ENCODE data around the gene EPS8L2.
A peak's percentile ranks its signal among the peaks of the same experiment; 100 is the strongest.
"Not testable (repeated sequence)": the region's sequence is repeated elsewhere in the genome, so short reads cannot be mapped to it uniquely, and the experiment has no call there.

EPS8L2 gene

DNA sequence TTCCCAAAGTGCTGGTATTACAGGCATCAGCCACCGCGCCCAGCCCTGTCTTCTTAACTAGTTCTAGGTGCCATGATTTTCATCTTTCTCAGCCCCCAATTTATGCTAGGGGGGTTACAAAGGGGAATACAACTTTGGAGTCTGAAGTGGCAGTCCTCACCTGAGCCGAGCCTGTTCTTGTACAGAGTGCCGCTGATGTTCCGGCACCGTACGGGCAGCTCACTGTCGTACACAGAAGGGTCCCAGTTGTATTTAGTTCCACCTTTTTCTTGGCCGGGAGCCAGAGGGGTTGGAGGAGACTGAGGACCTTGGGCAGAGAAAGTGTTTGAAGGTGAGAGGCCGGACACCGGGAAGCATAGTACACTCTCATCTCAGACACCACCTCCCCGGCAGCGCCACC is 18.3 kb upstream of the EPS8L2 start:
- in situ Hi-C loops (cut with MboI; ENCODE audit: low pct_unique_long_range_greater_than_20kb, low sequenced_read_pairs): no loop called here

DNA sequence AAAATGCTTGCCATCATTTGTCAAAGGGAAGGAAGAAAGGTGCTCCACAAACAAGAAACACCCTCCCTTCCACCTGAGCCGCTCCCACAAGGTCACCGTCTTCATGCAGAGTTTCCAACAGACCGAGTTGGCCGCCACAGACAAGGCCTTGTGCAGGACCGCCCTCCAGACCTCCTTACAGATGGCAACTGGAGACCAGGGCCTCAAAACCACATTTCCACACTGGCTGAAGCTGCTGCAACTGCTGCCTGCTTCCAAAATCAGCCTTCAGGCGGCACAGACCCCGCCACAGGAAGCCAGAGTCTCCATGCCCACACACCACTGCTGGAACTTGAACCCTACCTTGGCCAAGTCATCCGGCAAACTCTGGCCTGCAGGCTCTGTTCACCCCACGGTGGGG is 17.4 kb upstream of the EPS8L2 start:
- in situ Hi-C loops (cut with MboI; ENCODE audit: low pct_unique_long_range_greater_than_20kb, low sequenced_read_pairs): no loop called here
- DNase-seq: no peak

More for the DNA sequence above, 18.3 kb upstream of the EPS8L2 start:
- no peak for DNase-seq

DNA sequence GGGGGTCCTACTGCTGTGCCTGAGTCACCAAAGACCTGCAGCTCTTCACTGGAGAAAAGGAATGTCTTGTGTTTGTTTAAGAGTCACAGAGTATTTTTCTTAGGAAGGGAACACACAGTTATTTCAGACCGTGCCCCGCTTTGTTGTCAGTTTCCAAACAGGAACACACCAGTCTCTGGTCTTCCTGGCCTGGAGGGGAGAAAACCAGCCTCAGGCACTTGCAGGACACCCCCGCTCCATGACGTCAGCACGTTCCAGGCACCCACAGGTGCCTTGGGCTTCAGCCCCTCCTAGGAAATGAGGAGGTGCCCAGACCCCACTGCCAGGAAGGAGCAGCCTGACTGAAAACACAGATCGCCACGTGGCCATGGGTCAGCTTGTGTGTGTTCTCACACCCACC is 16.4 kb upstream of the EPS8L2 start:
- in situ Hi-C loops (cut with MboI; ENCODE audit: low pct_unique_long_range_greater_than_20kb, low sequenced_read_pairs): loop anchor here (10.0 kb wide), 1 partner anchor 65 kb away; no protein-coding TSS in a partner anchor
- DNase-seq: no peak

DNA sequence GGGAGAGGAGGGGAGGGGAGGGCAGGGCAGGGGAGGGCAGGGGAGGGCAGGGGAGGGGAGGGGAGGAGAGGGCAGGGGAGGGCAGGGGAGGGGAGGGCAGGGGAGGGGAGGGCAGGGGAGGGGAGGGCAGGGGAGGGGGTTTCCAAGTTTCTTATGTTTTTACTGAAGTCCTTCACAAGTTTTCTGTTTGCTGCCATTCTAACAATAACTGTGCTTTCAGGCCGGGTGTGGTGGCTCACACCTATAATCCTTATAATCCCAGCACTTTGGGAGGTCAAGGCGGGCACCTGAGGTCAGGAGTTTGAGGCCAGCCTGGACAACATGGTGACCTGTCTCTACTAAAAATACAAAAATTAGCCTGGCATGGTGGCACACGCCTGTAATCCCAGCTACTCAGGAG is 15.8 kb upstream of the EPS8L2 start:
- in situ Hi-C loops (cut with MboI; ENCODE audit: low pct_unique_long_range_greater_than_20kb, low sequenced_read_pairs): loop anchor here (10.0 kb wide), 1 partner anchor 65 kb away; no protein-coding TSS in a partner anchor

DNA sequence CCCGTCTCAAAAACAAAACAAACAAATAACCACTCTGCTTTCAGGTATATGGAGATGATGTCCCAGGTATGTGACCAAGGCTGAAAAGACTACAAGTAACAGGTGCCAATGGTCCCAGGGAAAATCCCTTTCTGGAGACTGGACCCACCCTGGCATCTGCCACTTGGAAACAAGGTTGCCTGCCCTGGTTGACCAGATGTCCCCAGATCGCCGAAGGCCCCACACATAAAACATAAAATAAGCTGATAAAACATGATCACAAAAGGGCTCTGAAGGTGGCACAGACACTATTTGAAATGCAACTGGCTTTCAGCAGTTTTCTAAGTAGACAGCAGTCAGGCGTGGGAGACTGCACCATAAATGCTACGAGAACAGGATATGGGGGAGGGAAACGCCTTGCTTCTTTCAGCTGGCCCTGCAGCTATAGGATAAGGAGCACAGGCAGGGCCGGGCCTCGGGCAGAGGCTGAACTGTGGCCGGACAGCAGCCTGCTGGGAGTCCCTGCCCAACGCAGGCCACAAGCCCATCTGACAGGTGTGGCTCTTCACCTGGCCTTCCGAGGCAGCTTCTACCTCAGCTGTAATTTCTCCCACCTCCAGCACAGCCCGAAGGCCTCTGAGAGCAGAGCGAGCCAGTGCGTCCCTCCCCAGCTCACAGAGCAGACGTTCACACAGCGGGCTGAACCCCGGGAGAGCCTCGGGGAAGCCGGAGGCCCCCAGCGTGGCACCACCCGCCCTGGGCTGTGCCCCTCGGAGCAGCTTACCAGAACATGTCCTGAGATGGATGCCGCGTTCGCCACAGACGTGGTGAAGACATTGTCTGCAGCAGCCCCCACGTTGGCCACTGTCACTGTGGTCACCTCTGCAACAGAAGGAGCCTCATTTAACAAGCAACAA is 15.0 kb upstream of the EPS8L2 start:
- DNase-seq: peak; percentile 43
- in situ Hi-C loops (cut with MboI; ENCODE audit: low pct_unique_long_range_greater_than_20kb, low sequenced_read_pairs): loop anchor here (10.0 kb wide), 1 partner anchor 64 kb away; no protein-coding TSS in a partner anchor

More for the DNA sequence above, 15.8 kb upstream of the EPS8L2 start:
- DNase-seq: not testable (repeated sequence)

DNA sequence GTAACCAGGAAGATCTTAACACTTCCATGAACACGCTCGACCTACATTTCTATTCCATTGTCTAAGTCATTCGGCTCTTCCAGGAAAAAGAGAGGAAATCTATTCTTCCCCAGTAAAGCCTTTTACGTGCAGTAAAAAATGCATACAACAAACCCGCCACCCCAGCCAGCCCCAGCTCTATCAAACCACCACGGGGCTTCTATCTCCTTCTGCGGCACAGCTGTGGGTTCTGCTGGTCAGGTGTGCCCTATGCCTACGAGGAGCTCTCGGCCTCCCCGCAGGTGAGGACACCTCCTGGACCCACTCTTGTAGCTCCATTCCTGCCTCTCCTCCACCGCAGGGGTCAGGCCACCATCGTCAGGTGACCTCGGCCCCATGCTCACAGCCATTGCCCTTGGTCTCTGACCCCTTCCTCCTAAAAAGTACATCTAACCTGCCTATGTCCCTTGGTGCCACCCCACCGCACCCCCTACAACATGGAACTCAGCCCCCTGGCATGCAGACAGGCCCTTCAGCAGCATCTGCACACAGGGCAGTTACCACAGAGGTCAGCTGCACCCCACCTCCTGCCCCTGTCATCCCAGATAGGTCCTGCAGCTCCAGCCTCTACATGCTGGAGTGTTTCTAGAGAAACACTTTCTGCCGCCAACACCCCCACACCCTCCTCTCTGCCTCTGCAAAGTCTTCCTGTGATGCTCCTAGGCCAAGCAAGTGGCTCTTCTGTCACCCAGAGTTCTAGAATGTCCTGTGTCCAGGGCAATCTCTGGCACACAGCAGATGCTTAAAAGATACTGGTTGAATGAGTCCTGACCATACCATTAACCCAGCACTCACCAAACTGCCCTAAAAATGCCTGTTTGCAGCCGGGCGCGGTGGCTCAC is 14.1 kb upstream of the EPS8L2 start:
- in situ Hi-C loops (cut with MboI; ENCODE audit: low pct_unique_long_range_greater_than_20kb, low sequenced_read_pairs): loop anchor here (10.0 kb wide), 1 partner anchor 63 kb away; no protein-coding TSS in a partner anchor
- DNase-seq: no peak

DNA sequence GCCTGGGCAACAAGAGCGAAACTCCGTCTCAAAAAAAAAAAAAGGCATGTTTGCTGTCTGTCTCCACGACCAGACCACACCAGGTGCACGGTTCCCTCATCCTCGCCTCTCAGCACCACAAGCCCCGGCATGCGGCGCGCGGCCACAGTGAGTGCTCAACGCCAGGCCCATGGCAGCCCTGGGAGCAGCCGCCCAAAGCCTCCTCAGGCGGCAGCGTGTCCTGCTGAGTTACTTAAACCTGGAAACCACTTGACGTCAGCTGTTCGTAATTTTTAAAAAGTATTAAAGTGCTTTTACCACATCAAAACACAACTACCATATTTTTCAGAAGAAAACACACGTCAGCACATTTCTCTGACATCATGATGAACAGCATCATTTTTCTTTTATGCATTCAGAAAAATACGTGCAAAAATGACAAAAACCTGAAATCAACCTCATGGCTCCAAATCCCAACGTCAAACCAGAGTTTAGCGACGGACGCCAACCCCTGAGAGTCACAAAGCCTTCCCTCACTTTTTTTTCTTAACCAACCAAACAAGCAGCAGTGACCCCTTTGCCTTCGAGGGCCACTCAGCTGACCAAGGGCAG is 13.1 kb upstream of the EPS8L2 start:
- in situ Hi-C loops (cut with MboI; ENCODE audit: low pct_unique_long_range_greater_than_20kb, low sequenced_read_pairs): loop anchor here (10.0 kb wide), 1 partner anchor 62 kb away; no protein-coding TSS in a partner anchor
- DNase-seq: no peak

DNA sequence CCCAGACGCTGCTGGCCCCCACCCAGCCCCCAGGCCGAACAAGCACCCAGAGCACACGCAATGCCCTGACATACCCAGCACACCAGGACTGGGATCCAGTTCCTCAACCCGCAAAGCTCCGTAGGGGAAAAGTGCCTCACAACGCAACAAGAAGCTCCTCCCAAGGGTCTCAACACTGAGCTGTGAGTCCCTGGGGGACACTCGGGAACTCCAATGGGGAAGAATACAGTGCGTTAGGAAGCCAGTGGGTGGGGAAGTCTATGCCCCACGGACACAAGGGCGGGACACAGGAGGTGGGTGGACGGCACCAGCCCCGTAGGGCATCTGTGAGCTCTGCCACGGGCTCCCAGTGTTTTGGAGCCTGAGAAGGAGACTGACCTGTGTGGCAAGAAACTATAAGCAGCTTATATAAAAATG is 12.6 kb upstream of the EPS8L2 start:
- DNase-seq: peak; percentile 41
- in situ Hi-C loops (cut with MboI; ENCODE audit: low pct_unique_long_range_greater_than_20kb, low sequenced_read_pairs): loop anchor here (10.0 kb wide), 1 partner anchor 61 kb away; no protein-coding TSS in a partner anchor

DNA sequence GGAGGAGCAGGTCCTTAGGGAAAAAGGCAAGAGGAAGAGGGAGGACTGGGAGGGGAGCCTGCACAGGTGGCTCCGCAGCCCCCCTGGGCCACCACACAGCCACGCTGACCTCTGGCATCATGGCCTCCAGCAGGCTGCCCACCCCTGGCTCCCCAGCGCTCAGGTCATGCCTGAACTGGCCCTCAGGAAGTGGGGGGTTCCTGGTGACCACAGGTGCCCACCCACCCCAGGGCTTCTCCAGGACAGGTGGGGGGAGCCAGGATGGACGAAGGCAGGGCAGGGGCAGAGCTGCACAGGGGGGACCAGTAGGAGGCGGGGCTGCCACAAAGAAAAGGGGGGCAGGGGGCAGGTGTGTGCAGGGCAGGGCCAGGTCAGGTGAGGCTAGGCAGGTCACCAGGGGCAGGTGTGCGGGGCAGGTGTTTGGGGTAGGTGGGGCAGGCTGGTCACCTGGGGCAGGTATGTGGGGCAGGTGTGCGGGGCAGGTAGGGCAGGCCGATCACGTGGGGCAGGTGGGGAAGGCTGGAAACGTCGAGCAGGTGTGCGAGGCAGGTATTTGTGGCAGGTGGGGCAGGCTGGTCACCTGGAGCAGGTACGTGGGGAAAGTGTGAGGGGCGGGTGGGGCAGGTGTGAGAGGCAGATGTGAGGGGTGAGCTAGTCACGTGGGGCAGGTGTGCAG is 12.0 kb upstream of the EPS8L2 start:
- DNase-seq: no peak
- in situ Hi-C loops (cut with MboI; ENCODE audit: low pct_unique_long_range_greater_than_20kb, low sequenced_read_pairs): loop anchor here (10.0 kb wide), 1 partner anchor 61 kb away; no protein-coding TSS in a partner anchor

DNA sequence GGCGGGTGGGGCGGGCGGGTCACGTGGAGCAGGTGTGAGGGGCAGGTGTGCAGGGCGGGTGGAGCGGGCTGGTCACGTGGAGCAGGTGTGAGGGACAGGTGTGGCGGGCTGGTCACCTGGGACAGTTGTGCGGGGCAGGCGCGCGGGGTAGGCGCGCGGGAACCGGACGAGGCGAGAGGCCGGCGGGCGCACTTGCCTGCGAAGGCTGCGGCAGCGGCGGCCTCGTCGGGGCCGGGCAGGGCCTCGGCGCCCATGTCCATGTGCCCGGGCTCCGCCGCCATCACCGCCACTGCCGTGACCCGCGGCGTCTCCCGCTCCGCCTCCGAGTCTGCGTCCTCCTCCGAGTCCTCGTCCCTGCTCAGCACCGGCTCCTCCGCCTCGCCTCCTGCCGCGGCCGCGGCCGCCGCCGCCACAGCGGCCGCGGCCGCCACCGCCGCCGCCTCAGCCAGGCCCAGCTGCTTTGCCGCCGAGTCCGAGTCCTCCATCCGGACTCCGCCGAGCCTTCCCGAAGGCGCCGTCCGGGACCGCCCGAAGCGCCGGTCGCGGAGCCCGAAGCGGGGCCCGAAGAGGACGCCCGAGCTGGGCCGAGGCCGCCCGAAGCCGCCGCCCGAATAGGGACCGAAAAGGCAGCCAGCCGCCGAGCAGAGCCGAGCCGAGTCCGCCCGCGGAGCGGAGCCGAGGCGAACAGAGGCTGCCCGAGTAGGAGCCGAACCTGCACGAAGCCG is 11.3 kb upstream of the EPS8L2 start, which contains the start of gene DEAF1:
DEAF1 (minus strand) TSS at position 660 of the 725 bp plus-strand sequence; CDS start at position 485, 175 bp downstream.
- in situ Hi-C loops (cut with MboI; ENCODE audit: low pct_unique_long_range_greater_than_20kb, low sequenced_read_pairs): loop anchor here (10.0 kb wide), 1 partner anchor 60 kb away; no protein-coding TSS in a partner anchor
- peak; percentile 98 for DNase-seq

DNA sequence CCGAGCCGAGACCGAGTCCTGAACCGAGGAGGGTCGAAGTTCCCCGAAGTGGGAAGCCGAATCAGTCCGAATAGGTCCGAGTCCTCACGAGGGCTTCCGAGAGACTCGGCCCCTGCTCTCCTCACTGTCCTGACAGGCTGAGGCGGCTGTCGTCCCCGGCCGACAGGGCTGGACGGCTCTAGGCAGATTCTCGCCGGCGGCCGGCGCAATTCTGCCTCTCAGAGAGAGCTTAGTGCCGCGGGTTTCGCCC is 10.8 kb upstream of the EPS8L2 start:
- in situ Hi-C loops (cut with MboI; ENCODE audit: low pct_unique_long_range_greater_than_20kb, low sequenced_read_pairs): loop anchor here (10.0 kb wide), 1 partner anchor 60 kb away; no protein-coding TSS in a partner anchor
- DNase-seq: no peak

DNA sequence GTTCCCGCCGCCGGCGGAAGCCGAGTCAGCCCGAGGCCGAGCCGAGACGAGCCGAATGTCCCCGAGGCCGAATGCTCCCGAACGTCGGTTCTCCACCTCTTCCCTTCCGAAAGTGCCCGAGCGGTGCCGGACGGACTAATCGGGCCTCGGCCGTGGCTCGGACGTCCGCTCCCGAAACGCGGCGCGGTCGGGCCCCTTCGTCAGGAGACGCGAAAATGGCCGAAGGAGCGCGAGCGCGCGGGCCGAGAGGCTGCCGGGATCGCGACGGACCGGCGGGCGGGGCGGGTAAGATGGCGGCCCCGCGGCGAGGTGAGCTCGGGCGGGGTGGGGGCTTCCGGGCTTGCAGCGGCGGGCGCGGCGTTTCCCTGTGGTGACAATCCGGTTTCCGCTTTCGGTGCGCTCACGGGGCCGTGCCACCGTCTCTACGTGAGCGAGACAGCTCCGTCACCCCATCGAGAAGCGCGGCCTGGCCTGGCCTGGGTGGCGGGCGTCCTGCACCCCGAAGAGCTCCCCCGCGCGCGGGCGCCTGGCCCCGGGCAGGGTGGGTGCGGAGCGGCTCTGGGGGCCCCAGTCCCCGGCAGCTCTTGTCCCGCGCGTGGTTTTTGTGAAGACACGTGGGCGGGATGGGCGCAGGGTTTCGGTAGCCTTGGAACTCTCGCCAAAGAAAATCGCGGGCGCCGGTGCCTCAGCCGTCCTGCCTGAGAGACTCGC is 10.3 kb upstream of the EPS8L2 start, which contains the start of gene TMEM80:
TMEM80 (plus strand) TSS at position 279 of the 711 bp plus-strand sequence; CDS start at position 291, 12 bp downstream.
- DNase-seq: peak; percentile 97
- in situ Hi-C loops (cut with MboI; ENCODE audit: low pct_unique_long_range_greater_than_20kb, low sequenced_read_pairs): loop anchor here (10.0 kb wide), 1 partner anchor 59 kb away; no protein-coding TSS in a partner anchor

DNA sequence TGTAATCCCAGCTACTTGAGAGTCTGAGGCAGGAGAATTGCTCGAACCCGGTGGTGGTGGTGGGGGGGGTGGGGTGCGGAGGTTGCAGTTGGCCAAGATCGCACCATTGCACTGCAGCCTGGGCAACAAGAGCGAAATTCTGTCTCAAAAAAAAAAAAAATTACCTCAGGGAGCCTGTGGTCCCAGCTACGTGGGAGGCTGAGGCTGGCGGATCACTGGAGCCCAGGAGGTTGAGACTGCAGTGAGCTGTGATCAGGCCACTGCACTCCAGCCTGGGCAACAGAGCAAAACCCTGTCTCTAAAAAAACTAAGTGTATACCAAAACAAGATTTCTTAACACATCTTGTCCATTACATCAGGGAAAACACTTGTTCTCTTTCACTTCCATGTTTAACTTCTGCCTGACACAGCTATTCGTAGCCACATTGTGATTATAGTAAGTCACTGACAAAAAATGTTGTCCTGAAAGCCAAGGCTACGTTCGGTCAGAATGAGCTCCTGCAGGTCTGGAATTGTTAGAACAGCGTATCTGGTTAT is 9.0 kb upstream of the EPS8L2 start:
- in situ Hi-C loops (cut with MboI; ENCODE audit: low pct_unique_long_range_greater_than_20kb, low sequenced_read_pairs): loop anchor here (10.0 kb wide), 1 partner anchor 58 kb away; no protein-coding TSS in a partner anchor
- DNase-seq: no peak

DNA sequence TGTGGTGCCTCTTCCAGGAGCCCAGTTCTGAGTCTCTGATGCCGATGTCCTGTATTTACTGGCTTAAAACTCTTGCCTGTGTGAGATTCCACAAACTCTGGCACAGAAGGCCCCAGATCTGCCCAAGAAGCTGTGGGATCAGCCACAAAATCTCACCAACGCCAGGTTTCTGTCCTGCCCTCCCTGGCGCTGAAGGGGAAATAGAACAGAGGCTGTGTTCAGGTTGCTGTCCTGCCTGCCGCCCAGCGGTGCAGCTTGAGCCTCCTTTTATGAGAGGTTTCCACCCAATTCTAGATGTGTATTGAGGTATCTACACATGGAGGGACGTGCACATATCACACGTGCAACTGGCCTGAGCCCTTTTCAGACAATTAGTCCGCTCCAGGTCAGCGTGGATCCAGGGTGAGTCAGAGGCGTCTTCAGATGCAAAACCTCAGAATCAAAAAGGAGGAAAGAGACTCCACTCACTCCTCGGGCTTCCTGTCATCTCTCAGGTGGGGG is 8.2 kb upstream of the EPS8L2 start:
- in situ Hi-C loops (cut with MboI; ENCODE audit: low pct_unique_long_range_greater_than_20kb, low sequenced_read_pairs): loop anchor here (10.0 kb wide), 1 partner anchor 57 kb away; no protein-coding TSS in a partner anchor
- no peak for DNase-seq

DNA sequence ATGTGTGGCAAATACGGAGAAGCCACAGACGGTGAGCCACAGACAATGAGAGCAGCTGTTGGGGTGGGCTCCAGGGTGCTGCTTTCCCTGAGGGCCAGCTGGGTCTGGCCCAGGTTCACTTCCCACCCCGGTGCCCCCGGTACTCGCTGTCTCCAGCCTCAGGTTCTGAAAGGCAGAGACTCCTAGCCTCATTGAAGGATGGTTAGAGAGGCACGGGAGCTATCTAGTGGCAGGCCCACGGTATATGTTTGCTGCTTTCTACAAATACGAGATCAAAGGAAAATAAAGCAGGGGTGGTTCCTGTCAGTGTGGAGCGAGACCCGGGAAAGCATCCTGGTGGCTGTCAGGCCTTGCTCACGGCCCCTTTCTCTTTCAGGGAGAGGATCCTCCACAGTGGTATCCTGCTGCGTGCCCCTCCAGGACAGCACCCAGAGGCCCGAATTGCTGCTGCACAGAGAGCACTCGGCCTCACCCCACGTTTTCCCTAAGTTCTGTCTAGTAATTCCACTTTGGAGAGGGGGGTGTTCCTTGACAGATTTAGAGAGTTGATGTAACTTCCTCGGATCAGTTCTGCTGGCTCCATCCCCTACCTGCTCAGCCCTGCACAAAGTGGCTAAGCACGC is 7.4 kb upstream of the EPS8L2 start:
- no peak for DNase-seq
- in situ Hi-C loops (cut with MboI; ENCODE audit: low pct_unique_long_range_greater_than_20kb, low sequenced_read_pairs): loop anchor here (10.0 kb wide), 1 partner anchor 56 kb away; no protein-coding TSS in a partner anchor

DNA sequence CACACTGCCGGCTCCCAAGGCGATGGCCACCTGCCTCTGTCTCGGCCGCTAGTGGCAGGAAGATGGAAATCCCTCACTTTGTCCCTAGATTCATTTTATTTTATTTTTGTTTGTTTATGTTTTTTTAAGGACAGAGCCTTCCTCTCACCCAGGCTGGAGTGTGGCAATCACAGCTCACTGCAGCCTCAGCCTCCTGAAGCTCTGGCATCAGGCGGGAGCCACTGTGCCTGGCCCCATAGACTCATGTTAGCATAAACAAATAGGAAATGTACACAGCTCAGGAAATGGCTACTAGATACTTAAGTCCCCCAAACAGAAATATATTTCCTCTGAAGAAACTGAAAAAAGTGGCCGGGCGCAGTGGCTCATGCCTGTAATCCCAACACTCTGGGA is 6.9 kb upstream of the EPS8L2 start:
- DNase-seq: no peak
- in situ Hi-C loops (cut with MboI; ENCODE audit: low pct_unique_long_range_greater_than_20kb, low sequenced_read_pairs): loop anchor here (10.0 kb wide), 1 partner anchor 56 kb away; no protein-coding TSS in a partner anchor
